Fibroblast of skin of right quadriceps (primary cell): ENCODE data around the gene TRIM67.
A peak's percentile ranks its signal among the peaks of the same experiment; 100 is the strongest.

Experiments used
- DNase-seq: peaks from one replicate; pipeline ENCODE4 v3.0.0-alpha.2; 2013

Gene TRIM67

DNA sequence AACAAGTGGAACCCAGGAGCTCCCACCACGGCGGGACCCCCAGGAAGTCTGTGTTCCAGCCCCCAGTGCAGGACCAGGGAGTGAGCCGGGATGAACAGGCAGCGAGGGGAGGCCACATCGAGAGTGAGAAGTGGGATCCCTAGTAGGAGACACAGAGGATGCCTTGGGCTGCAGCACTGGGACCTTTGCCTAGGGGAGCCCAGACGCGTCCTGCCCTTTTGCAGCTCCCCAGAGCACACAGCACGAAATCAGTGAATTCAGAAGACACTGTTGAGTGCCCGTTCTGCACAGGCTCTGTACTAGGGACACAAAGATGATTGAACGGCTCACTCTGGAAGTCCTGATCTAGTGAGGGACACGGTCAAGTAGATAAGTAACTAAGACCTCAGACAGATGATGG, 23.5 kb downstream of the TRIM67 start:
- DNase-seq = no peak

DNA sequence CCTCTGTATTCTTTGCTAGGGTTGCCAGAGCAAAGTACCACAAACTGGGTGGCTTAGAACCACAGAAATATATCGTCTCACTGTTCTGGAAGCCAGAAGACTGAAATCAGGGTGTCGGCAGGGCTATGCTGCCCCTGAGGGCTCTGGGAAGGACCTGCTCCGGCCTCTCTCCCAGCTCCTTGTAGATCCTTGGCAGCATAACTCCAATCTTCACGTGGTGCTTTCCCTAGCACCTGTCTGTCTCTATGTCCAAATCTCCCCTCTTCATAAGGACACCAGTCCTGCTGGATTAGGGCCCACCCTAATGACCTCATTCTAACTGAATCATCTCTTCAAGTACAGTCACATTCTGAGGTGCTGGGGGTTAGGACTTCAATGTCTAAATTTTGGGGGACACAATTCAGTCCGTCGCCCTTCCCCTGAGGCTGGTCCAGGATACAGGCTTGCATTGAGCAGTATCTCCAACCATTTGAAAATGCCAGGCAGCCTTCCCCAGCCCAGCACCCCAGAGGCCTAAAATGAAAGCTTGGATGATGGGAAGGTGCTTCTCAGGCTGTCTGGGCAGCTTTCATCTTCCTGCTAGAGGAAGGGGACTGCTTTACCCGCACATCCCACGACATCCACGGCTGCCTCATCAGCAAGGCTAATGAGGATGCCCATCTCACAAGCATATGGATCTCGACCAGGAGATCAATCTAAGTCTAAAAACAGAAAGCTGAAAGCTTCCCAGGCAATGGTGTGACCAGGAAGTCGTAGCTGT, 24.7 kb downstream of the TRIM67 start:
- DNase-seq = no peak

DNA sequence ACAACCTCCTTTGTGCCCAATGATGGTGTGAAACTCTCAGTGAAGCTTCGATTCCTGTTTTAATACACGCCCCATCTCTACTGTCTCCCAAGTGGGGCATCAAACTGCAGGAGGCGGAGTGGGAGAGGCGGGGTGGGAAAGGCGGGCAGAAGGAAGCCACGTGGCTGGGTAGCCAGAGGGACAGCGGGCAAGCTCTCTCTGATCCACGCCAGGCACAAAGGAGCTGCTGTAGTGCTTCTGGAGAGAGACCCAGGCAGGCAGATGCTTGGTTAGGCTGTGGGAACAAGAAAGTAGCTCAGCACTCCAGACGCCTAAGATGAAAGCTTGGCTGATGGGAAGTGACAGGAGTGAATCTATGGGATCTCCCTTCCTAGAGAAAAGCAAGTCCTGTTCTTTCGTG, 25.7 kb downstream of the TRIM67 start:
- no peak for DNase-seq

DNA sequence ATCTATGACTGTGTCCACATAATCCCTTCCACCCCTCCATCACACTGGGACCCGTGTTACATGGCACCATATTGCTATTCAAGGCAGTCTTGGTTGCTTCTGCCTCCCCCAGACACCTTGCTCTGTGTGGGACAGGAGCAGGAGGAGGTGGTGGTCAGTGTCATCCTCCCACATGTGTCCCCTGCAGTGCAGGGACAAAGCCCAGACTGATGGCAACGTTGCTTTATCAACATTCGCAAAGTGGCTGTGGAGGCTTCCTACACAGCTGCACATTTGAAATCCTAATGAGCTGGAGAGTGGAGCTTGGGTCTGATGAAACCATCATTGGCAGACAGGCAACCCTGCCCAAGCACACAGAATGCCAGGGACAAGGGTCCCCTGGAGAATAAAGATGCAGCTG, 26.2 kb downstream of the TRIM67 start:
- no peak for DNase-seq

DNA sequence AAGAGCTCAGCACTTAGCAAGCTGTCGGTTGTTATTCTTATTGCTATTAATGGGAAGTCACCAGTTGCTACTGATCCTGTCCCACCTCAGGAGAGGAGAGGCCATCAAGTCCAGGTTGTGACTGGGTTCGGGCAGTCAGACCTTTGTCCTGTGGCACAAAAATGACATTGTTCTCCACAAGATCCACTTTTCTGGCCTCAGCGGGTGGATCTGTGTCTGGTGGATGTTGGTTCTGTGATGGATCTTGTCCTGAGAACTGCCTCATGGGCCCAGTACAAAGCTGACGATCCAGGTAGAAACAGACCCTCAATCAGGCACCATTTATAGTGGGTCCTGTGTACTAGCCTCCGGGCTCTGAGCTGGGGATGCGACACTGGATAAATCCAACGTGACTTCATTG, 26.9 kb downstream of the TRIM67 start:
- no peak for DNase-seq

DNA sequence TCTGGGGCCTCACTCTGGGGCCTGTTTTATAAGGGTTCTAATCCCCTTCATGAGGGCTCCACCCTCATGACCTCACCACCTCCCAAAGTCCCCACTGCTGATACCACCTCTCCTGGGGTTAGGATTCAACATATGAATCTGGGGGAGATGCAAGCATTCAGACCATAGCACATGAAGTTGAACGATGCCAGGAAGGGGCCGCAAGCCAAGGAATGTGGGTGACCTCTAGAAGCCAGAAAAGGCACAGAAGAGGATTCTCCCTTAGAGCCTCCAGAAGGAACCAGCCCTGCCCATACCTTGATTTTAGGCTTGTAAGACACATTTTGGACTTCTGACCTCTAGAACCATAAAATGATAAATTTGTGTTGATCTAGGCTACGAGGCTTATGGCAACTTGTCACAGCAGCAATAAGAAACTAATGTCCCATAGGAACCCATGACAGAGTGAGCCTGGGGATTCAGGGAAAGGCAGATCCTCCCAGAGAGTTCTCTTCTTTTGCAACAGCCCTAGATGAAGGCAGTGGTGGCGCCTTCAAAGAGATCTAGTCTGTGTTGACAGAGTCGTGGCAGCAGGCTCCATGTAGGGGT, 27.9 kb downstream of the TRIM67 start:
- no peak for DNase-seq

DNA sequence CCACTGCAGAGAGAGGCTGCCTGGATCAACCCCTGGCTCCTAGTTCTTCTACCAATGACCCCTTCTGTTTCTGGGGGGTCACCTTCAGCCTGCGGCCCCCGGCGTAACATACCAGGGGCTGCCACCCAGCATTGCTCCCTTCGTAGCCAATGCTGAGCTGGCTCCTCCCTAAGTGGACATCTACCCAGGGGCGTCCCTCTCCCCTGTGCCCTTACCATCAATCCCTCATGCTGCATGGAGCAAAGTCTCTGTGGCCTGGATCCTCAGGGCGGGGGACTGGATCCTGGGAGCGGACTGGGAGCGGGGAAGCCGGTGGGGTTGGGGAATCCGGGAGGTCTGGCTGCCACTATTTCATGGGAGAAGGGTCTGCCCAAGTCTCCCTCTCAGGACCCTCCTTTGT, 28.6 kb downstream of the TRIM67 start:
- DNase-seq = no peak

DNA sequence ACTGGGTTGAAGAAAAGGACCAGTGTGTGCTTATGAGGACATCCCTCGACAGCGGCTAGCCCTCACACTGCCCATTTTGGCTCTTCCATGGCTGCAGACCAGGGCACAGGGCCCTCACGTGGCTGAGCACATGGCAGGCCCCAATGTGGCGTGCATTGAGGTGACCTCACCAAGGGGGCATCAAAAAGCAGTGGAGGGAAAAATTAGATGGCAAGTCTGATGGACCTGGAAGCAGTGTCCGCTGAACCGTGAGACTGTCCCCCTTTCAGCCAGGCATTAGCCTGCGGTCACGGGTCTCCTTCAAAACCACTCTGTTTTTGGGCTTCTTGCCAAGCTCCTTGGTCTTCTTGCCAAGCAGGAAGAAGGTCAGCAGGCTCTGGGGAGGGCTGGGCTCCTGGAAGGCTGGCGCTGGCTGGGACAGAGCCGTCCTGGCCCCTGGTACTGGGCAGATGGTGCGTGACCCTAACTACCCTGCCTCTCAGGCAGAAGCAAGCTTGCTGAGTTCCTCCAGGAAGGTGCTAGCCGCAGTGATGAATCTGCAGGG, 30.8 kb downstream of the TRIM67 start:
- DNase-seq = no peak

DNA sequence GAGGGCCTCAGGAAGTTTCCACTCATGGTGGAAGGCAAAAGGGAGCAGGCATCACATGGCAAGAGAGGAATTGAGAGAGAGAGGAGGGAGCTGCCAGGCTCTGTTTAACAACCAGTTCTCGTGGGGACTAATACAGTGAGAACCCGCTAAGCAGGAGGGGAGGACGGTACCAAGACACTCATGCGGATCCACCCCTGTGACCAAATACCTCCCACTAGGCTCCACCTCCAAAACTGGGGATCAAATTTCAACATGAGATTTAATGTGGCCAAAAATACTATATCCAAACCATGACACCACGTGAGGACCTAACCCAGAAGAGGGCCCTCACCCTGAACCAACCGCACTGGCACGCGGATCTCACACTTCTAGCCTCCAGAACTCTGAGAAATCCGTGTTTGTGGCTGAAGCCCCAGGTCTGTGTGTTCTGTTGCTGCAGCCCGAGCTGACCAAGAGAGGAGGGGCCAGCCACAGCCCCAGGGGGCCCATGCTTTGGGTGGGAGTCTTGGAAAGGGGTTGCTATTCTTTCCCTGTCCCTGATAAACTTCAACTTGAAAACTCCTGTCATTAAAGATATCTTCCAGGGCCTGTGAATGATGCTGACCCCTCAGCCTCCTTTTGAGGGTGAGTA, 32.0 kb downstream of the TRIM67 start:
- no peak for DNase-seq

DNA sequence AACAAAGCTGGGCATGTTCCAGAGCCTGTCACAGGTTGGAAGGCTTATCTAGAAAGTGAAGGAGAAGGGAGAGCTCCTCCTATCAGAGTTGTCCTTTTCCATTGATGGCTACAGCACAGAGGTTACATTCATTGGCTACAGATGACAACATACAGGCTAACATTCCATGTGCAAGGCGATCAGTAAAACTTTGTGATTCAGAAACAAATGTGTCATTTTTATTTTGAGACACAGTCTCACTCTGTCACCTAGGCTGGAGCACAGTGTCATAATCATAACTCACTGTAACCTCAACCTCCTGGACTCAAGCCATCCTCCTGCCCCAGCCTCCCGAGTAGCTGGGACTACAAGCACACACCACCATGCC, 32.6 kb downstream of the TRIM67 start:
- DNase-seq = no peak

DNA sequence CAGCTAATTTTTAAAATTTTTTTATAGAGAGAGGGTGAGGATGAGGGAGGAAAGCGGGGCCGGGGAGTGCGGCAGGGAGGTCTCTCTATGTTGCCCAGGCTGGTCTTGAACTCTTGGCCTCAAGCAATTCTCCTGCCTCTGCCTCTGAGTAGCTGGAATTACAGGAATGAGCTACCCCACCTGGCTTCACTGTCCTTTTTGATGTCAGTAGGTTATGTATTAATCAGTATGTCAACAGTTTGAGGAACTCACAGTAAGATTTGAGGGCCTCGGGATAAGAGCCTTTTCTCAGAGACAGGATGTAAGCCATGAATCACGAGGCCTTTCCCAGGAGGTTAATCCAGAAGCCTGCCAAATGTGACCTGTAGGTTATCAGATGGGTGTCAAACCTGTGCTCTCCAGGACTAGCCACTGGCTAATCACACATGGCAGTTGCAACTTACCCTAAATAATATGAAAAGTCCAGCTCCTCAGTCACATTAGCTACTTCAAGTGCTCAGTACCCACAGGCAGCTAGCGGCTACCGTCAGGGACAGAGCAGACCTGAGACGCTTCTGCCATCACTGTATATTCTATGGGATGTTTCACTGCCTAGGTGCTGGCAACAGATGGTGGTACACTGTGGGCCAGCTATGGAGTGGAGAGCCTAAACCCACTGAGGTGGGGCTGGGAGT, 33.1 kb downstream of the TRIM67 start:
- DNase-seq = no peak

DNA sequence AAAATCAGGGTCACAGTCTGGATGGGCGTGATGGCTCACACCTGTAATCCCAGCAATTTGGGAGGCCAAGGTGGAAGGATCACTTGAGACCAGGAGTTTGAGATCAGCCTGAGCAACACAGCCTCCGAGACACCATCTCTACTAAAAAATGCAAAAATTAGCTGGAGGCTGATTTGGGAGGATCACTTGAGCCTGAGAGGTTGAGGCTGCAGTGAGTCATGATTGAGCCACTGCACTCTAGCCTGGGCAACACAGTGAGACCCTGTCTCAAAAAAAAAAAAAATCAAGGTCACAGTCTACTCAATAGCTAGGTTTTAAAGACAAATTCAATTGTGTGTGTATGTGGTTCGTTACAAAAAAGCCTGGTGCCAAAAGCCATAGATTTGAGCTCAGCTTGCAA, 34.4 kb downstream of the TRIM67 start:
- DNase-seq = no peak

DNA sequence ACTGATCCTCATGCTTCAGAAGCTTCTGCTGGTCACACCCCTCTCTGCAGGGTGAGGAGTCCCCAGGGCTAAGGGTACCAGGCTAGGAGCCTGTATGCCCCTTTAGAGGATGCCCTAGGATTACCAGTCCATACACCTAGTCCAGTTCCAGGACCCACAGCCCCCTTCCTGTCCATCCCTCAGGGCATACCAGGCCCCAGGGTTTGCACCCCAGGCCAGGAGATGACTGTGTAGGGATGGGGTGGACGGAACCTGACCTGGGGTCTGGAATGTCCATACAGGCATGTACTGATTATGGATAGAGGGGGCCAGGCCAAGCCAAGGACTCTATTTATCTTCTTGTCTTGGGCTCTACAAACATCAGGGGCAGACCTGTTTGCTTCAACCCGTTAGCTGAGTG, 34.9 kb downstream of the TRIM67 start:
- DNase-seq = no peak

DNA sequence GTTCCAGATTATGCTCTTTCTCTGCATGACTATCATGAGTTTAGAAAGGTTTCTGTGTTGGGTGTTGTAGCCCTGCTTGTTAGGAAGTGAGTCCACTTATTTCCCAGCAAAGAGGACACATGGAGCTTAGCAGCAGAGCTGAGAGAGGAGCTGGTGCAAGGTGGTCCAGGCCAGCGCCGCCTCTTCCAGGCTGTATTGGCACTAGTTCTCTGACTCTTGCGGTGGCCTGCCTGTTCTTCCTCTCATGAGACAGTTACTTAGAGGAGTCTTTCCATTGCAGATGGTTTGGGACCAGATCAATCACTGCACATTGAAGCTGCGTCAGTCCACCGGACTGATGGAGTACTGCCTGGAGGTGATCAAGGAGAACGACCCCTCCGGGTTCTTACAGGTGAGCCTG, 38.0 kb downstream of the TRIM67 start:
- no peak for DNase-seq

DNA sequence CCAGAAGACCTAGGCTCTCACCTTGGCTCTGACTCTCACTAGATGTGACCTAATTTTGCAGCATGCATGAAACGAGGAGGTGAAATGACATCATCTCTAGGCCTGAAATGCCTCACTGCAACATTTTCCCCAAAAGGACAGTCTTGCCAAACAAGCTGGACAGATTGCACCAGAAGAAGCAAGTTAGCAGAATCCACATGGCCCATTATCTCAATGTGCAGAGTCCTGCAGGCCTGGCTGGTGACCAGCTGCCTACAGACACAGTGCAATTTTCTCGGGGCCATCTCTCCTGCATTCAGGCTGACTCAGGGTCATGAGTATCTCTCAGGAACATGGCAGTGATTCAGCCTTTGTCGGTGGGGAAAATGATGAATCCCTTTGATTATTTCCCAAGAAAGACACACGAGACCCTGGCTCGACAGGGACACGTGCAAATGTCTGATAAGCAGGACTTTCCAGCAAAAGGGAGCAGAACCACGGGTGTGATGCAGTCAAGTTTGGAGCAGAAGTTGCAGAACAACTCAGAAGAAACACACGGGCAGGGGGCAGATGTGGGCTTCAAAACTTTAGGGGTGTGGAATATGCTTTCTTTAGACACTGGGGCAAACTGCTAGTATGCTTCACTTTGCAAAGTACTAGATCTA, 38.7 kb downstream of the TRIM67 start:
- DNase-seq = peak; percentile 12

DNA sequence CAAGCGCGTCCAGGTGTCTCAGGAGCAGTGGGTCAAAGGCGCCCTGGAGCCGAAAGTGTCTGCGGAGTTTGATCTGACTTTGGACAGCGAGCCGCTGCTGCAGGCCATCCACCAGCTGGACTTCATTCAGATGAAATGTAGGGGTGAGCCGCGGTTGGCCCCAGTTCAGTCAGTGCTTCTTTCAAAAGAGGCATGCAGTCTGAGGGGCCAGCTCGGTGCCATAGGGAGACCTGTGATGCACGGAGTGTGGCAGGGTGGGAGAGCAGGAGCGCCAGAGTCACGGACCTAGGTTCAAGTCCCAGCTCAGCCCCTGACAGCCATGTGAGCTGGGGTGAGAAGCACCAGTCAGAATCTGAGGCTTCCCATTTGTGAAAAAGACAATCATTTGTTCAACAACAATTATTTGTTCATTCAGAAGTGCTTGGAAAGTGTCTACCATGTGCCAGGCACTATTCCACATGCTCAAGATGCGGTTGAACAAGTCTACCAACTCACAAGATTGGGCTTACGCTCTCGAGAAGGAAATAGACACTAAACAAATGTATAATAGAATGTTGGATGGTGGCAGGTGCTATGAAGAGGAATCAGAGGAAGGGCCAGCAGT, 39.6 kb downstream of the TRIM67 start:
- DNase-seq = no peak

DNA sequence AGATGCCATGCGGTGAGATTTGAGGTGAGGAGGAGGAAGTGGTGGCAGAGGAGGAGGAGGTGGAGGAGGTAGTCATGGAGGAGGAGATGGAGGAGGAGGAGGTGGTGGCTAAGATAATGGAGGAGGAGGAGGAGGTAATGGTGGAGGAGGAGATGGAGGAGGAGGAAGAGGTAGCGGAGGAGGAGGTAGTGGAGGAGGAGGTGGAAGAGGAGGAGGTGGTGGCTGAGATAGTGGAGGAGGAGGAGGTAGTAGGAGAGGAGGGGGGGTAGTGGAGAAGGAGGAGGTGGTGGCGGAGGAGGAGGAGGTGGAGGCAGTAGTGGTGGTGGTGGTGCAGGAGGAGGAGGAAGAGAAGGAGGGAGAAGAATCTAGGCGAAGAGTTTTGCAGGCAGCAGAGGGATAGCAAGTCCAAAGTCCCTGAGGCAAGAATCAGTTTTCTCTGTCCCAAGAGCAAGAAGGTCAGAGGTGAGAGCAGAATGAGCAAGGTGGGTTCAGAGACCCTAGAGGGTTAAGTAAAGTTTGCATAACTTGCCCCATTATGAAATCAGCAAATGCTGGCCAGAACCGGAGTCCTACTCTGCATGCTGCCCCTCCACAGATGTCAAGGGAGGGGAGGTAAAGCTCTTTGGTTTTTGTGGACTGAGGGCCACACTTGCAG, 40.2 kb downstream of the TRIM67 start:
- DNase-seq = no peak

DNA sequence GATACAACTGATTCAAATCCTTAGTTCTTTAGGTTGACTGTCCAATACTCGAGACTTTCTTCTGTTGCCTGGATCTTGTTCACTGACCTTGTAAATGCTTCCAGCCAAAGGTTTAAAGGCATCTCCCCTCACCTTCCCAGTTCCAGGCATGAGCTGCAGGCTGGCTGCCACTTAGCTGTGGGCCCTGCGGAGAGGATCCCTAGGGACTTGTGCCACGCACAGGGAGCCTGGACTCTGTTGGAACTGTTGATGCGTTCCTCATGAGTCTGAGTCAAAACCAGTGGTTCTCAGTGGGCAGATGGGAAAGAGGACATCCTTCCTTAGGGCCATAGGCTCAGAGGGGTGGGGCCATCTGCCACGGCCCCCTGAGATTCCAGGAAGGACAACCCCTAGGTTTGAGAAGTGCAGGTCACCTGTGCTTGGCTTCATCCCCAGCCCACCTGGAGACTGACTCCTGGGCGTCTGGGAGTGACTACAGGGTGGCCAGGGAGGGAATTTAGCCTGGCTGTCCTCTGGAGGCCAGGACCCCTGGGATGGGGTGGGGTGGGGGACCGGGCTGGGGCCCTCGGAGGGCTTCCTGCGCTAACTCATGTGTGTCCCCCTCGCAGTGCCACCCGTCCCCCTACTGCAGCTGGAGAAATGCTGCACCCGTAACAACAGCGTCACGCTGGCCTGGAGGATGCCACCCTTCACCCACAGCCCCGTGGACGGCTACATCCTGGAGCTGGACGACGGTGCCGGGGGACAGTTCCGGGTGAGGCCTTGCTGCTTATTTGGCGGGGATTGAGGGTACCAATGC, 41.6 kb downstream of the TRIM67 start:
- DNase-seq = no peak

DNA sequence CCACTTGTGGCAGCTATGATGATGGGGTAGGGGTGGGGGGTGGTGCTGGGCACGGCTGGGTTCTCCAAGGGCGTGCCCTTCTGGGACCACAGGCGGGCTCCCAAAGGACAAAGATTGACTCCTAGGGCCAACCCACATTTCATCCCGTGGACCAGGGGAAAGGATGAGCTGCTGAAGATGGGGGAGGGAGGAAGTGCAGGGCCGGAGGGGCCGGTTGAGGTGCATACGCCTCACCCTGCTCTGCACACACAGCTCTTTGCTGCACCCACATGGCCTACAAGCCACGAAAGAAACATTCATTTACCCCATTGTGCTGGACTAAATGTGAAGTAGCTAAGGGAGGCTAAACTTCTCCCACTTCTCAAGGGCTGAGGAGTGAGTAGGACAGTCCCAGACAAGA, 45.0 kb downstream of the TRIM67 start:
- no peak for DNase-seq

DNA sequence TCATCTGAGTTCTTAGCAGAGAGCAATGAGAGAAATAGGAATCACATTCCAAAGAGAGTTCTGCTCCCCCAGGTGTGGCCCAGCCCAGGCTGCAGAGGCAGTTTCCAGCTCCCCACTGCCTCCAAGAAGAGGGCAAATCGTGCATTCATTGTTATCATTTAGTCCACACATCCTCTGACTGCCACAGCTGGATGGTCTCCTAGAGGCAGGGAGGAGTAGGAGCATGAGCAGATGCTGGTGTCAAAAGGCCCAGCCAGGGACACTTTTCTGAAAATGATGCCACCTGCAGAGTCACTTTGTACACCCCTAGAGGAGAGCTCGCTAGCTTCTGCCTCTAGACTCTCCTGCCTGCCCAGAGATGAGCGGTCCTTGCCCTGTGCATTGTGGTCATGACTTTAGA, 45.6 kb downstream of the TRIM67 start:
- DNase-seq = no peak

DNA sequence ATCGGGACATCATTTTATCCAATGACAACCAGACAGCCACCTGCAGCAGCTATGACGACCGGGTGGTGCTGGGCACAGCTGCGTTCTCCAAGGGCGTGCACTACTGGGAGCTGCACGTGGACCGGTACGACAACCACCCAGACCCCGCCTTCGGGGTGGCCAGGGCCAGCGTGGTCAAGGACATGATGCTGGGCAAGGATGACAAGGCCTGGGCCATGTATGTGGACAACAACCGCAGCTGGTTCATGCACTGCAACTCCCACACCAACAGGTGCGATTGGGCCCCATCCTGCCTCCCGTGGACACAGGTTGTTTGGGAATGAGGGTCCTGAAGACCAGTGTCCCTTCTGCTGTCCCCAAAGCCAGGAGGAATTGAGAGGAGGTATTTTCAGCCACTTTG, 47.1 kb downstream of the TRIM67 start:
- no peak for DNase-seq
